Posterior vena cava (tissue), 2 donors: ENCODE data around the gene TRPM1. TPM values are rescaled to one million over a fixed set of nuclear protein-coding genes. Genes with fewer than 3 reads are reported as not detected.

Experiments used
- DNase-seq: peaks from one replicate; pipeline ENCODE4 v3.0.0-alpha.2; 2020; ENCODE audit warnings: low spot score
- intact Hi-C, 2 donors: fragments of 100-400 bp; cut with DNase I; formaldehyde crosslinking; loops; one replicate each; pipeline versions ENCODE4 v1.14.1 to v1.14.2; 2022 to 2023
- total RNA-seq, 2 donors: library from RNA; stranded (reverse); fragmentation: NEBNext Ultra II Directional; extraction: Animal tissue kit (Norgen Biotek cat#: 25700); gene quantifications; one replicate each; pipeline ENCODE4 v1.2.1, GENCODE V29; 2021
- donor health status: DM: yes; HTN: yes; CAD: no.
- donor health status: DM: yes; HTN: yes; CAD: no.

Gene TRPM1
- total RNA-seq, 2 donors from 2014 or later: not detected

DNA sequence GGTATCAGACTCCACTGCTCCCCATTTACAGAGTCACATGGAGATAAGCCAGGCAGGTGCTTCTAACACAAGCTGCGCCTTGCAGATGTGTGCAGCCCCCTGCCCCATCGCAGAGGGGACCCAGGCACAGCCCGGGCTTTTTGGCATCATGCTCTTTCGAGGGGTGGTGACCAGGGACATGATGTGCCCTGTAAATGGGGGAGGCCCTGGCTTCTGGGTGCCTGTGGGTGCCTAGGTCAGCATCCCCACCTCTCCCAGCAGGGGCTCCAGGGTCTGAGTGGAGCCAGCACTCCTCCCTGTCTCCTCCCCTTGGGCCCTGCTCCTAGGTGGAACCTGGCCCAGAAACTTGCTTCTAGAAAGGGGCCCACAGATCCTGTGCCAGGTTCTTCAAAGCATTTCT is 15.2 kb downstream of the TRPM1 start:
- intact Hi-C loops: no loop called here
- peak; percentile 55 for DNase-seq

- no peak for DNase-seq
- intact Hi-C loops: no loop called here
Observed at GRCh38 chr15:31085359-31085758, 16.2 kb downstream of the TRPM1 start.

DNA sequence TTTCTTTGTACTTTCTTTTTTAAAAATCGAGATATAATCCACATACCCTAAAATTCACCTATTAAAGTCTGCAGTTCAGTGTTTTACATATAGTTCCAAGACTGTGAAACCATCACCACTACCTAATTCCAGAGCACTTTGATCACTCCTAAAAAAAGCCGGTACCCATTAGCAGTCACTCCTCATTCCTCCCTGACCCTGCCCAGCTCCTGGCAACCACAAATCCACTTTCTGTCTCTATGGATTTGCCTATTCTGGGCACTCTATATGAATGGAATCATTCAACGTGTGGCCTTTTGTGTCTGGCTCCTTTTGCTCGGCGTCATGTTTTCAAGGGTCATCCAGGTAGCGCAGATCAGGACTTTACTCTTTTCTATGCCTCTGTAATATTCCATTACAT is 17.3 kb downstream of the TRPM1 start:
- intact Hi-C loops: no loop called here
- no peak for DNase-seq

- intact Hi-C loops: no loop called here
- DNase-seq: no peak
Observed at GRCh38 chr15:31083370-31083780, 18.1 kb downstream of the TRPM1 start.

- intact Hi-C loops: no loop called here
- DNase-seq: no peak
Observed at GRCh38 chr15:31082771-31083369, 18.7 kb downstream of the TRPM1 start.

DNA sequence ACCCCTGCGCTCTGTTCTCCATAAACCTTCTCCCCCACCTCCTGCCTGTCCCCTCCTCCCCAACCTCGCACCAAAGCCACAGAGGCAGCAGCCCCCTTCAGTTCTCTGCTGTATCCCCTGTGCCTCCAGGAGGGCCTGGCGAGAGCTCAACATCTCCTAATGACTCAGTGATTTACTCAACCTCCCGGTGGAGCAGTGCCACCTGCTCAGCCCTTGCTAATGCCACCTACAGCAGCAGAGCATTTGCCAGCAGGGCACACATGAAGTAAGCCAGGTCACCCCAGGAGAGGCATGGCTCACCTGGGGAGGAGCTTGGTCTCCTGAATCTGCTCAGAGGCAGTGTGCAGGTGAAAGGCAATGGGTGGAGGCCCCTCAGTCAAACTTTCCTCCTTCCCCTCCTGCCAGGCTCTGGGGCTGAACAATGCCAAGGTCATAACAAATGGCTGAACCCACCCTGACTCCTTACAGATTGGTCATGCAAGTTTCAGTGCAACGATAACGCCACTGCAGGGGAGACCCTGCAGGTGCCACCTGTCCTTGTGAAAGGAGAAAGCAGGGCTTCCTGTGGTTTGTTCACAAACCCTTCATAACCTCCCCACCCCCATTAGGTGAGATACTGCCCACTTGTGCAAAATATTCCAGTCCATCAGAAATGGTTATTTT is 19.8 kb downstream of the TRPM1 start:
- intact Hi-C loops: no loop called here

GRCh38 chr15:31081056-31081455 is 20.5 kb downstream of the TRPM1 start:
- intact Hi-C loops: no loop called here
- no peak for DNase-seq

More for the DNA sequence above, 19.8 kb downstream of the TRPM1 start:
- peak; percentile 73 for DNase-seq

DNA sequence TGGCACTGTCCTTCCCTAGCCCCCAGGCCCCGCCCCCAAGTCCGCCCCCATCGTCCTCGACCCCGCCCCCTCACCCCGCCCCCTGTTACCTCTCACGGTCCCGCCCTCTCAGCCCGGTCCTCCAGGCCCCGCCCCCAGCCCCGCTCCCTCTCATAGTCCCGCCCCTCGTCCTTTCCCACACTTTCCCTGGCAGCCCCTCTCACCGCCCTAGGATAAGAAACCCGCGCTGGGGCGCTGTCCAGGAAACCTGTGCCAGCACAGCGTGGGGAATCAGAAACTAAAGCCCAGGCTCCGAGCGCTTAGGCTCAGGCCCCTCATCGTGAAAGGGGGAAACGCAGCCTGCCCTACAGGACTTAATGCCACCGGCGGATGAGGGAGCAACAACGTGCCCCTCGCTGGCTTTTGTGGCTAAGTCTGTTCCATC is 20.9 kb downstream of the TRPM1 start:
- peak; percentile 84 for DNase-seq
- intact Hi-C loops: no loop called here

DNA sequence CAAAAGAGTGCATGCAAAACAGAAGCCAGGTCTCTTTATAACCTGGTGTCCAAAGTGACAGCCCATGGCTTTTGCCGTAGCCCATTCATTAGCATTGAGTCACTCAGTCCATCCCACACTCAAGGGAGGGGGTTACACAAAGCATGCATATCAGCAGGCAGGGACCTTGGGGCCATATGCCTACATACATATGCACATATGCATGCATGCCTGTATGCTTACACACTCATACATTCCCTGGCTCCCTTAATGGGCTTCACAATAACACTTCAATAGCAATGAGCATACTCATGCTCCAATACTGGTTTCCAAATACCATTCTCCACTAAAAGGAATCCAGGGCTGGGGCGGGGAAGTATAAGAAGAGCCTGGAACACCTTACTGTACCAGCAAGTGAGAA is 22.0 kb downstream of the TRPM1 start:
- DNase-seq: no peak
- intact Hi-C loops: no loop called here

- no peak for DNase-seq
- intact Hi-C loops: no loop called here
Observed at GRCh38 chr15:31078471-31078870, 23.1 kb downstream of the TRPM1 start.

- intact Hi-C loops: no loop called here
Observed at GRCh38 chr15:31077941-31078340, 23.6 kb downstream of the TRPM1 start.

DNA sequence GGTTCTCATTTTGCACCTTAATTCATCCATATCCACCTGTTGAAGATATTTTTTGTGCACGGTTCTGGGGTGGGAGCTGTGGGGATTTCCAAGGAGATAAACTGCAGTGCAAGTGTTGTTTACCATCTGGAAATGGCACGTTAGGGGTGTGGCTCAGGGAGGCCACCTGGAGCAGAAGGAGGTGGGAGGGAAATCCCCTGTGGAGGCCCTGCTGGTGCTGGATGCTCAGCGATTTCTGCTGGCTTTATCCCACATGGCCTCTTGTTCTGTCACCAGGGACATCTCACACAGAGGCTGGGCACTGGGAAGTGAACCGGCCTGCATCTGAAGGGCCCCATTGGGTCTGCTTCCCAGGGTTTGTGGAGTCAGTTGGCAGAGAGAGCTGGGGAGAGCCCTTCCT is 24.3 kb downstream of the TRPM1 start:
- DNase-seq: no peak

More at GRCh38 chr15:31077941-31078340, 23.6 kb downstream of the TRPM1 start:
- no peak for DNase-seq

DNA sequence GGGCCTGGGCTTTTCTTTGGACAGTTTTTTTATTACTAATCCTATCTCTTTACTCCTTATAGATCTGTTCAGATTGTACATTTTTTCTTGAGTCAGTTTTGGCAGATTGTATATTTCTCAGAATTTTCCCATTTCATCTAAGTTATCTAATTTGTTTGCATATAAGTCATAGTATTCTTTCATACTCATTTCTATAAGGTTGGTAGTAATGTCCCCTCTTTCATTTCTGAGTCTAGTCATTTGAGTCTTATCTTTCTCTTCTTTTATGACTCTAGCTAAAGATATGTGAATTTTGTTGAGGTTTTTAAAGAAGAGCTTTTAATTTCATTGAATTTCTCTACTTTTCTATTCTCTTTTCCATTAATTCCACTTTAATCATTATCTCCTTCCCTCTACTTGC is 27.2 kb downstream of the TRPM1 start:
- intact Hi-C loops: no loop called here
- no peak for DNase-seq

More for the DNA sequence above, 24.3 kb downstream of the TRPM1 start:
- intact Hi-C loops: no loop called here

DNA sequence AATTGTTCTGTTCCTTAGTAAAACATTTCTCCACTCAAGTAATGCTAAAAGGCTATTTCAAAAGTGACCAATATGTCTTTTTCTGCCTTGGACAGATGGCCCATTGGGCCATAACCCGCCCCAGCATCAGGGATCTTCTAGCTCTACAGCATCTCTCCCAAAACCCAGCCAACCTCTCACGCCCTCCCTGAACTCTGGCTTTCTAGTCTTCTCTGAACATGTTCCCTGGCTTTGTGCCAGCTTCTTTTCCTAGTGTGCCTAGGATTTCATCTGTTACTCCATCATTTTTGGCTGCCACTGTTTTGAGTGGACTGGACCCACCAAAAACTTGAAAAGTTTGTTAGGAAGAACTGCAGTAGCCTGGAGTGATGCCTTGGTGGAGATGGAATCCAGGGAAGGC is 30.7 kb downstream of the TRPM1 start:
- no peak for DNase-seq
- intact Hi-C loops: no loop called here

GRCh38 chr15:31069360-31070000 is 32.0 kb downstream of the TRPM1 start:
- intact Hi-C loops: no loop called here
- DNase-seq: no peak

- no peak for DNase-seq
- intact Hi-C loops: no loop called here
Observed at GRCh38 chr15:31067890-31068603, 33.5 kb downstream of the TRPM1 start.

- DNase-seq: no peak
- intact Hi-C loops: no loop called here
Observed at GRCh38 chr15:31065824-31066223, 35.7 kb downstream of the TRPM1 start.

GRCh38 chr15:31062911-31063310 is 38.6 kb downstream of the TRPM1 start:
- DNase-seq: no peak
- intact Hi-C loops: no loop called here

DNA sequence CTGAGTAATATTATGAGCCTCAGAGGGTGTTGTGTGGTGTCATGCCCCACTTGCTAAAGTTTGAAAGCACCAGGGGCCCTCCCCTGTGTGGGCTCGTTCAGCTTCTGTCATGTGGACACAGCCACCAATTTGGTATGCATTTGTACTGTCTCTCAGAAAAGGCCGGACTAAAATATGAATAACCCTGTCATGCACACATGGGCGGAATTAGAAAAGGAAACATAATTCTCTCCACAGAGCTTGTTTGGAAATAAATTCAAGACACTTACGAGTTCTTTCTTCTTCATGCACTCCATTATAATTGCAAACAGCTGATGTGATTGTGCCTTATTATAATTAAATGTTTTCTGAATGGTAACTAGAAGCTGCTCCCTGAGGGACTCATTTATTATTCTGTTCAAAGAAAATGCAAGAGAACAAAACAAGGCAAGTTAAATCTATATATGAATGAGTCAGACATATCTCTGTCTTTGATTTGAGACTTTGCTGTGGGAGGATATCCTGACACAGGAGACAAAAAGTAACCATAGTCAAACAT is 39.1 kb downstream of the TRPM1 start:
- intact Hi-C loops: no loop called here
- DNase-seq: no peak
